GM23338 (cell line): ENCODE results near the gene IQCM.

Source experiments
- CREB1 ChIP-seq: fragments of 250-450 bp; sonication (Bioruptor Pico); IDR thresholded peaks from 2 replicates; pipeline ENCODE4 v1.5.0; 2020; ENCODE audit warnings: low read depth, mild to moderate bottlenecking, moderate library complexity
- CTCF ChIP-seq, 2 experiments: fragments of 200-600 bp in 1 of 2; sonication (generic) in 1 of 2; conservative IDR thresholded peaks; 2 replicates each; pipeline versions ENCODE4 v1.5.1 to v1.6.1; 2016 to 2017; ENCODE audit warnings: antibody characterized with exemption in 2 of 2, low read depth in 2 of 2, mild to moderate bottlenecking in 2 of 2, moderate library complexity in 1 of 2
- ETS1 ChIP-seq: IDR thresholded peaks from 2 replicates; pipeline ENCODE4 v1.6.1; 2016; ENCODE audit warnings: antibody characterized with exemption
- EZH2 ChIP-seq: fragments of 200-600 bp; sonication (generic); IDR thresholded peaks from one replicate; pipeline ENCODE4 v1.8.0; 2017; ENCODE audit warnings: antibody characterized with exemption, mild to moderate bottlenecking, low read depth; ENCODE audit not compliant: unreplicated experiment
- EZH2phosphoT487 ChIP-seq: fragments of 200-600 bp; sonication (generic); IDR thresholded peaks from one replicate; pipeline ENCODE4 v1.8.1; 2018; ENCODE audit warnings: antibody characterized with exemption; ENCODE audit not compliant: unreplicated experiment
- JUNB ChIP-seq: IDR thresholded peaks from one replicate; pipeline ENCODE4 v1.6.1; 2016; ENCODE audit warnings: antibody characterized with exemption; ENCODE audit not compliant: unreplicated experiment
- NANOG ChIP-seq: IDR thresholded peaks from 2 replicates; pipeline ENCODE4 v1.6.1; 2016; ENCODE audit warnings: antibody characterized with exemption, borderline replicate concordance
- POLR2AphosphoS5 ChIP-seq: IDR thresholded peaks from 2 replicates; pipeline ENCODE4 v1.6.1; 2016; ENCODE audit warnings: antibody characterized with exemption, low read depth
- REST ChIP-seq: IDR thresholded peaks from one replicate; pipeline ENCODE4 v1.6.1; 2018; ENCODE audit warnings: antibody characterized with exemption; ENCODE audit not compliant: unreplicated experiment
- STAT1 ChIP-seq: IDR thresholded peaks from one replicate; pipeline ENCODE4 v1.6.1; 2016; ENCODE audit warnings: antibody characterized with exemption; ENCODE audit not compliant: unreplicated experiment
- ZNF114 ChIP-seq: fragments of 250-450 bp; sonication (Bioruptor Pico); IDR thresholded peaks from 2 replicates; pipeline ENCODE4 v1.5.0; 2020; ENCODE audit warnings: mild to moderate bottlenecking, moderate library complexity
- ZNF331 ChIP-seq: fragments of 250-450 bp; sonication (Bioruptor Pico); IDR thresholded peaks from 2 replicates; pipeline ENCODE4 v1.5.0; 2020; ENCODE audit warnings: low read depth, mild to moderate bottlenecking, moderate library complexity
- ZNF462 ChIP-seq: fragments of 250-450 bp; sonication (Bioruptor Pico); IDR thresholded peaks from 2 replicates; pipeline ENCODE4 v1.5.0; 2020; ENCODE audit warnings: mild to moderate bottlenecking, moderate library complexity

- TF ChIP-seq CTCF (conservative IDR thresholded peaks at IDR 0.05; ENCODE audit: low read depth in 2 of 2) (no peak), POLR2AphosphoS5 (no peak), ZNF331 (CRISPR knock-in tag) (no peak), EZH2 (no peak), EZH2phosphoT487 (no peak), REST (no peak), ETS1 (no peak), JUNB (no peak), NANOG (no peak), CREB1 (CRISPR knock-in tag) (no peak), STAT1 (no peak), ZNF462 (CRISPR knock-in tag) (no peak), ZNF114 (no peak)
These were observed 50.0 kb downstream of the IQCM start for GRCh38 chr4:149765630-149766029.
